IPS-NIHi7 (cell line): ENCODE measurements around the gene ARAP2.

ENCODE experiments used
- DNase-seq: peaks from one replicate; pipeline ENCODE4 v3.0.0; 2012; ENCODE audit warnings: mixed read lengths; ENCODE audit errors: extremely low spot score

Gene ARAP2

GRCh38 chr4:36256398-36256891 is 12.1 kb upstream of the ARAP2 start:
- DNase-seq: no peak

- no peak for DNase-seq
Observed at GRCh38 chr4:36255577-36255976, 11.3 kb upstream of the ARAP2 start.

DNA sequence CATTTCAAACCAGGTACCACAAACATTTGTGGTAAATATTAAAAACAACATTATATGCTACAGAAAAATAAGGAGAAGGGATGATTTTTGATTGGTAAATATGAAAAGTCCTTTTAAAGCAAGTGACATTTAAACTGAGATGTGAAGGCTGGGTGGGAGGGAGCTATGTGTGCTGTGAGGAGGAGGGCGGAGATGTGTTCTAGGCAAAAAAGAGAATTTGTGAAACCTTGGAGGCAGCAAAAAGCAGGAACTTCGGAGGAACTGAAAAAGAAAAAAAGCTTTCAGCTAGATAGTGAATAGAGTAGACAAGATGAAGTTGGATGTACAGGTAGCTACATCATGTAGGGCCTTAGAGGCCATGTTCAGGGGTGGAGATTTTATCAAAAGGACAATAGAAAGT is 10.1 kb upstream of the ARAP2 start:
- DNase-seq: no peak

DNA sequence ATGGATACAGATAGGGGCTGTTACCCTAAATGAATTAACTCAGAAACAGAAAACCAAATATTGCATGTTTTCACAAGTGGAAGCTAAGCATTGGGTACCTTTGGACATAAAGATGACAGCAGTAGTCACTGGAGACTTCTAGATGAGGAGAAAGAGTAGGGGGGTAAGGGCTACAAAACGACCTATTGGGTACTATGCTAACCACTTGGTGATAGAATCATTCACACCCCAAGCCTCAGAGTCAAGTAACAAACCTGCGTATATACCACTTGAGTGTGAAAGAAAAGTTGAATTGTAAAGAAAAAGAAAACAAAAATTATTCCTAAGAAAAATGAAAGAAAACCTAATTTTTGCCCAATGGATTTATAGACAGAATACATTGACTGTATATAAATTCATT is 7.7 kb upstream of the ARAP2 start:
- no peak for DNase-seq

DNA sequence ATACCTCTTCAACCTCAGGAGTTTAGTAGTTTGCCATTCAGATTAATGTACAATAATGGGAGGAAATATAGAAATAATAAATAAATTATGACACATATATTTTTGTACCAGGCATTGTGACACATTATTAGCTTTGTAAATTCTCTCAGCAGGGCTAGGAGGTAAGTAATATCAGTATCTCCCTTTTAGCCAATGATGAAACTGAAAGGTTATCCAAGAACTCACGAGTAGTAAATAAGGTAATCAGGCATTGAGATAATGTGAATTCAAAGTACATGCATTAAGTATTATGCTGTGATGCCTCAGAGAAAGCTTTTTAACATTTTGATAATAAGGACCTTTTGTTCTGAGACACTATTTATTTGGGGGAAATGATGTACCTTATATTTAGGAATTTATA is 5.3 kb upstream of the ARAP2 start:
- DNase-seq: no peak

- DNase-seq: no peak
Observed at GRCh38 chr4:36243355-36244256, 708 bp downstream of the ARAP2 start.

GRCh38 chr4:36242629-36243354 is 1.5 kb downstream of the ARAP2 start:
- no peak for DNase-seq

DNA sequence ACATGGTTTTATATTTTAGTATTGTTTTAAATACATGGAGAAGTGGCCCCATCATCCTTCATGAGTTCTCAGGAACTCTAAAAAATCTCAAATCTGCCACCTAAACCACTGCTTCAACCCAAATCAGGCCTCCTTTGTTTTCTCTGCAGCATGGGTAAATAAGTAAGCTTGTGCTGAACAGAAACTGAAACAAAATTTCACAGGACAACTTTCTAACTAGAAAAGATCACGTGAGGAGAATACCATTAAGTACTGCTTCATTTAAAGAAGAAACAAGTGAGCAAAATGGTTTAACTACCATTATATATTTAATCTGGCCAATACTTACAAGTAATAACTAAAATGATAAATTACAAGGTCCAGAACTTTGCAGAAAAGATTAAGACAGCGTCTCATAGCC is 2.5 kb downstream of the ARAP2 start:
- DNase-seq: no peak

DNA sequence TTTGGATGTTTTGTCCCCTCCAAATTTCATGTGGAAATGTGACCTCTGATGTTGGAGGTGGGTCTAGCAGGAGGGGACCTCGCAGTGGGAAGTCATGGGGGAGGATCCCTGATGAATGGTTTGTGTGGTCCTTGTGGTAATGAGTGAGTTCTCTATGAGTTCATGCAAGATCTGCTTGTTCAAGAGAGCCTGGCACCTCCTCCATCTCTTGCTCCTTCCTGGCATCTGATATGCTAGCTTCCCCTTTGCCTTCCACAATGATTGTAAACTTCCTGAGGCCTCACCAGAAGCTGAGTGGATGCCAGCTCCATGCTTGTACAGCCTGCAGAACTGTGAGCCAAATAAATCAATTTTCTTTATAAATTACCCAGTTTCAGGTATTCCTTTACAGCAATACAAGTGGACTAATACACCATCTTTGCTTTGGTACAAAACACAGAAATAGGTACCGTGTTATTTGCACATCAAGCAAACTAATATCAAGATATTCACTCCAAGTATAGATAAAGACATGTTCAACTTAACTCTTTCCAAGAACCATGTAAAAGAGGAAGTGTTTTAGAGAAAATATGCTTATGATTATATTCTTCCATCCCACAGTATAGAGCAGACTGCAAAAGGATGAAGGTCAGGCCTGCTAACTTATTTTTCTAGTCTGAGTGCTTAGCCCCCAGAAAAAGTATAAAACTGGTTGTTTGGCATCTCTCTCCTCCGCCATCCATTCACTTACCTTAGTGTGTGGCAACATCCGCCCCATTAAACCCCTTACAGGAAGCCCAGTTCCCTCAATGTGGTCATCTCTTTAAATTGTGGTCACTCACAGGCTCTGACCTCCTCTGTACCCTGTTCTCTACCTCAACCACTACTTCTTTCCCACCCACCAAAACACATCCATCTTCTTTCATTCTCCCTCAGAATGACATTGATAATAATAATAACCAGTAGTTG is 6.7 kb downstream of the ARAP2 start:
- no peak for DNase-seq

- DNase-seq: no peak
Observed at GRCh38 chr4:36236159-36236558, 8.2 kb downstream of the ARAP2 start.

DNA sequence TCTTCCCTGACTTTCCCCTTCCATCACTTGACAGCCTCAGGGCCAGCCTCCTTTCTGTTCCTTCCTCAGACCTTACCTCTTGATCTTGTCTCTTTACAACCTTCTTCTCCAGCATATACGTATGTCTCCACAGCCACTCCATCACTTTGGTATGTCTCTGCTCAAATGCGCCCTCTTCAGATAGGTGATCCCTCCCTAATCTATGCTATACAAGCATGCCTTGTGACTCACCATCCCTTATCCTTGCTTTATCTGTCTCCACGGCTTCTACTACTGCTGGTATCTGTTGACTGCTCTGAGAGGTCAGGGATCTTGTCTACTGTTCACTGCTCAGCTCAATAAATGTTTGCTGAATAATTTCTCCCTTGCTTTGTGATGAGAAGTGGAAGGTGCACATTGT is 9.0 kb downstream of the ARAP2 start:
- peak; percentile 6 for DNase-seq

GRCh38 chr4:36233567-36234266 is 10.6 kb downstream of the ARAP2 start:
- no peak for DNase-seq

DNA sequence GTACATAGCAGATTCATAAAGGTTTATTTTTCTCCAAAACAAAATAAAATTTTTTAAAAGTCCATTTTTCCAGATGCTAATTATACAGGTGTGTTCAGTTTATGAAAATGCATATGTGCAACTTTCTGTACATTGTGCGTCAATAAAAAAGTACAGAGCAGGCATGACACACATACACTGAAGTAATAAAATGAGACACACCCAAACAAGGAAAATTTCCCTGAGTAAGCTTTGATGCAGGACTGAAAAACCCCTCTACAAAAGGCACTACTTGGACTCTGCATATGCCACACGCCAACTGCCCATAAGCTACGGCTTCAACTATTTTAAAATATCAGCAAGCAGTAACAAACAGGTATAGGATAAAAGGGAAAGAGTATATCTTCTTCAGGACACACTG is 13.8 kb downstream of the ARAP2 start:
- no peak for DNase-seq

- no peak for DNase-seq
Observed at GRCh38 chr4:36227913-36228312, 16.4 kb downstream of the ARAP2 start.

DNA sequence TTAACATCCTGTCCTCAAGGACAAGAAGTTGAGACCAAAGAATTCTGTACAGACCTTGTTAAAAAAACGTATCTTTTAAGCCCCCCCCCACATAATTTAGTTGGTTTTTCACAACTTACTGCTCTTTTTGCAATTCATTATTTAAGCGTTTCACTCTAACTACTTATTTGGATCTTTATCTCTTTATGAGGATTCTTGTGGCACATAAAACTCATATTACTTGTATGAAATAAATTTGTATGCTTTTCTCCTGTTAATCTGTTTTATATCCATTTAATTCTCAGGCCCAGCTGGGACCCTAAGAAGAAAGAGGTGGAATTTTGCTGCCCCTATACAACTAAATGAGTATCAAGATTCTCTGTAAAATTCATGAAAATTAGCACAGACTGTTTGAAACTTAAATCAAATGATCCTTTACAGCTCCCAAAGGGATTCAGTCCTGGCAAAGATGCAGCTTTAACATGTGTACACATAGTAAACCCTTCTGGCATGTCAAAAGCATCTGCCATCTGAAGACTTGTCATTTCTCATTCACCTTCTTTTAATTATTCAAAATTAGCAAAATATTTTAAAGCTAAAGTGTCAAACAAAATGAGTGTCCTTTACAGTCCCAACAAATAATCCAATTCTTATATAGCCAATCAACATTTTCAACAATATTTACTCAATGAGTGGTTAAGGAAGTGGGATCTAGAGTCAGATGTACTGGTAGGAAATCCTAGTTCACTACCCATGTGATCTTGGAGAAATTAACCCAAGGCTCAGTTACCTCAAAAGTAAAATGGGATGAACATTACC is 17.7 kb downstream of the ARAP2 start:
- DNase-seq: no peak

GRCh38 chr4:36224972-36225903 is 19.1 kb downstream of the ARAP2 start:
- no peak for DNase-seq

DNA sequence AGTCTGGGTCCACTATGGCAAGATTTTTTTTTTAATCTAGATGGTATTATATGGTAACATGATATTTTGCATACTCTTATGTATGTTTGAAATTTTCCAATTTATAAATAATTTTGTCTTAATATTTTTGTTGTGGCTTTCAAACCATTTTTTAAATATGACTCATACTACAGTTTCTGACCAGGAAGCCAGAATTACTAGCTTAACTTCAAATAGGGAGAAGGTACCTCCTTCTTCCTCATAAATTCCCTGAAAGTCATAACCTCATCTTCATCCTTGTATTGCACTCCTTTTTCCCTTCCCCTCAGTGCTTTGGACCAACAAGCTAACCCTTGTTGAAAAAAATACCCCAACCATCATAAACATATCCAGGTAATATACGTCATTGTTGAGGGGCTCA is 21.6 kb downstream of the ARAP2 start:
- DNase-seq: no peak

- no peak for DNase-seq
Observed at GRCh38 chr4:36220776-36221175, 23.5 kb downstream of the ARAP2 start.

DNA sequence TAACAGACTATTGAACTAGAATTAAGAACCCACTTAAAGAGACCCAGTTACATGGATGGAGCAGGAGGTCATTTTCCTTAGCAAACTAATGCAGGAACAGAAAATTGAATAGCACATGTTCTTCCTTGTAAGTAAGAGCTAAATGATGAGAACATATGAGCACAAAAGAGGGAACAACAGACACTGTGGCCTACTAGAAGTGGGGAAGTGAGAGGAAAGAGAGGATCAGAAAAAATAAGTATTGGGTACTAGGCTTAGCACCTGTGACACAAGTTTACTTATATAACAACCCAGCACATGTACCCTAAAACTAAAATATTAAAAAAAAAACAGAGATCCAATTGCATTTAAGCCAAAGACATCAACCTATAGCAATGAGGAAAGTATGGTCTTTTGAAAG is 26.2 kb downstream of the ARAP2 start:
- DNase-seq: no peak
